Measurements from ENCODE around the gene IGF1.
A peak's percentile ranks its signal among the peaks of the same experiment; 100 is the strongest.

The IGF1 gene

GRCh38 chr12:102426599-102427542 is 53.5 kb downstream of the IGF1 start:
- DNase-seq = peak; percentile 5

GRCh38 chr12:102425109-102426039 is 55.0 kb downstream of the IGF1 start:
- no peak for DNase-seq

DNA sequence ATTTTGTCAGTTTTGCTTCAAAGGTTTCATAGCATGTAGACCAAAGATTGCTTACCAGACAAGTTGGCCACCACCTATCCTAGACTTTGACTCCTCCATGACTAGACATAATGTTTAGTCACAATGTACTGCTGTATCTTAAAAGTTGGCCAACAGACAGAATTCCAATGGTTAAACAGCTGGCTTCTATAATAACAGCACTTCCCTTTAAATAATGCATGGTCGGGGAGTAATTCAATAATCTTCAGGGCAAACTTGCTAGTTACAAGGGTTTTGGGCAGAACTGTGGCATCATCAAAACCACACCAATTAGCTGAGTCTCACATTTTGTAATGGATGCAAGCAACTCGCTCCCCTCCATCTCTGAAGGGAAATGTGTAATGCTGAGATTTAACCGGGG is 56.9 kb downstream of the IGF1 start:
- peak; percentile 46 for DNase-seq

GRCh38 chr12:102421802-102422583 is 58.4 kb downstream of the IGF1 start:
- DNase-seq = no peak

DNA sequence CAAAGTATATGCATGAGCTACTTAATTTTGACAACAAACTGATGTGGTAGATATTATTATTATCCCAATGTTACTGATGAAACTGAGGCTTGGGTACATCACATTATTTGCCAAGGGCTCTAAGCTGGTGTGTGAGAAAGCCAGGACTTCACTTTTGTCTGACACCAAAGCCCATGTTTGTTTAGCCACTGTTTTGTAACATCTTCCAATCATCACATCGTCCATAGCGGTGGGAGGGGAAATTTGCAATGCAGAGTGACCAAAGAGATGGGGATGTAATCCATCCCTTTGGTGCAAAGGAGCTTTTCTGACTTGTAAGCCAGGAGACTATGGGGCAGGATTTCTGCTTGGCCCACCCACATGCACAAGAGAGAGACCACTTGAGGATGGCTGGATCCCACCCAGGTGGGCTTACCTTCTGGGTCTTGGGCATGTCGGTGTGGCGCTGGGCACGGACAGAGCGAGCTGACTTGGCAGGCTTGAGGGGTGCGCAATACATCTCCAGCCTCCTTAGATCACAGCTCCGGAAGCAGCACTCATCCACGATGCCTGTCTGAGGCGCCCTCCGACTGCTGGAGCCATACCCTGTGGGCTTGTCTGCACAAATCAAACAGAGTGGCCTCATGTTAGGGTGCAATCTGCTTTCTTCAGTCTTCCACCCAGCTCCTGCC is 61.1 kb downstream of the IGF1 start:
- no peak for DNase-seq

- no peak for DNase-seq
These were observed 63.3 kb downstream of the IGF1 start for GRCh38 chr12:102417055-102417454.

- no peak for DNase-seq
These were observed 64.8 kb downstream of the IGF1 start for GRCh38 chr12:102415515-102415914.

DNA sequence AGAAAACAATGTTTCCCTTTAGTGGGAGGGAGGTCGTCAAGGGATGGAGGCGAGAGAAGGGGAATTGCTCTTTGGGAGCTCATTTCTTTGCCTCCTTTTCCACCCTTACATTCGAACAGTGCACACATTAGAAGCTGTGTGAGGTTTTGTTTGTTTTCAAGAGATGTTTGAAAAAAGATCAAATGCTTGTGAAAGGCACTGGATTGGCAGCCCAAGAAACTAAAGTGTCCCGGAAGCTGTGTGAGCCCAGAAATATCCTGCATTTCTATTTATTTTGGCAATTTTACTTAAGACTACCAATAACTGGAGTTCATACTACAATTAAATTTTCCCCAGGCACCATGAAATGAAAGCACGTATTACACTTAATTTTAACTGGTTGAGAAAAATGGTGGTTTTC is 67.0 kb downstream of the IGF1 start:
- no peak for DNase-seq

GRCh38 chr12:102410511-102410910 is 69.9 kb downstream of the IGF1 start:
- no peak for DNase-seq

DNA sequence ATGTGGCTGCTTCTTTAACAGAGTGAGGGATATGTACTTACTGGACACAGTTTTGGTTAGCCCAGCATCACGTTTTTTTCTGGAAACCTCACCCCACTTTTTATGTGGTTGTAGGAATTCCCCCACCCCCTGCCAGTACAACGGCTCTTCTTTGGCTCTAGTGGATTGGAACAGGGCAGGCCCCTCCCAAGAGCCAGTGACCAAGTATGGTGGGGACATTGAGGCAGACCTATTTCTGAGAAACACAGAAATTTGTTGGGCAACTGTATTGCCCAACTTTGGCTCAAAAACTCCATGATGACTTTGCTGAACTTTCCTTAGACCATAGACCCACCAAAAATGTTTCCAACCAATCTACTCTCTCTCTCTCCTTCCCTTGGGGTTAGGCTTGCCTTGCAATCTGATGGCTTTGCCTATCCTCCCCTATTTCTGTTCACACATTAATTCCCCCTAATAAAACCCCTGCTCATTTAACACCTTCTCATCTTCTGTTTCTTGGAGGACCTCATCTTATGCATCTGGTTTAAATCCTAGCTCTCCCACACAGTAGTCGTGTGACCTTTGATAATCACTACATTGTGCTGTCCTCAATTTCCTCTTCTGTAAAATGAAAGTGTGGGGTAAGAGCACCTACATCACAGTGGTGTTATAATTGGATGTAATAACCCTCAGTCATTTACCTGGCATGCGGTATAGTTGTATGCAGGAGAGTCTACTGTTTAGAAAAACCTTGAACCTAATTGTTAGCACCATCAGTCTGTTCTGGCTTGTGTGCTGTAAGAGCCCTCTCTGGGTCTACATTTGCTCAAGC is 71.7 kb downstream of the IGF1 start:
- DNase-seq = no peak

- DNase-seq = peak; percentile 21
These were observed 72.4 kb downstream of the IGF1 start for GRCh38 chr12:102407776-102408486.

GRCh38 chr12:102406033-102406584 is 74.3 kb downstream of the IGF1 start:
- DNase-seq = peak; percentile 7

DNA sequence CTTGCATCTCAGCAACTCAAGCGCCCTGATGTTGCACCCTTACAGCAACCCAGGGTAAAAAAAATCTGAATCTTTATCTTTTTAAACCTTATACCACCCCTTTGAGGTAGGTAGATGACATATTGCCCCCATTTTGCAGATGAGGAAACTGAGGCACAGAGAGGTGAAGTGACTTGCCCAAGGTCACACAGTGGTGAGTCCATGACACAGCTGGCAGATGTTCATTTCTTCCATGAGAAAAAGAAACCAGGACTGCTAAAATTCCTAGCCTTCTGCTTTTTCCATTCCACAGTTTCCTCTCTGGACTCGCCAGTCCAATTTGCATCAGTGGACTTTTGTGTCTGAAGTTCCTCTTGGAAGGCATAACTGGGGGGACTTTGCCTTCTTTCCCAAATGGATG is 79.3 kb downstream of the IGF1 start:
- no peak for DNase-seq

GRCh38 chr12:102399653-102400052 is 80.7 kb downstream of the IGF1 start:
- no peak for DNase-seq

- no peak for DNase-seq
These were observed 84.1 kb downstream of the IGF1 start for GRCh38 chr12:102396276-102396675.

DNA sequence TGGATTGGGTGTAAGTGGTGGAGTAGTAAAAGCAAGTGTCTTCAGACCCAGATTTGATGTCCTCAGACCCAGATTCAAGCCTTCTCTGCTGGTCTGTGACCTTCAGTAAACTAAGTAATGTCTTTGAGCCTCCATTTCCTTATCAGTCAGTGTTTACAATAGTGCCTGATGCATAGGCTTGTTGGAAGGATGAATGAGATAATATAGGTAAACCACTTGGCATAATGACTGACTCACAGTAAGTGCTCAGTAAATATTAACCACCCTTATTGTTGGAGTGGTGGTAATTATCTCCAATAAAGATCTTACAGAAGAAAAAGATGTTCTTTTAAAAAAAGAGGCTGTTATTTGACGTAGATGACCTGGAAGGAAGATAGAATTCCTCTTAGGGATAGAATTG is 86.2 kb downstream of the IGF1 start:
- no peak for DNase-seq

DNA sequence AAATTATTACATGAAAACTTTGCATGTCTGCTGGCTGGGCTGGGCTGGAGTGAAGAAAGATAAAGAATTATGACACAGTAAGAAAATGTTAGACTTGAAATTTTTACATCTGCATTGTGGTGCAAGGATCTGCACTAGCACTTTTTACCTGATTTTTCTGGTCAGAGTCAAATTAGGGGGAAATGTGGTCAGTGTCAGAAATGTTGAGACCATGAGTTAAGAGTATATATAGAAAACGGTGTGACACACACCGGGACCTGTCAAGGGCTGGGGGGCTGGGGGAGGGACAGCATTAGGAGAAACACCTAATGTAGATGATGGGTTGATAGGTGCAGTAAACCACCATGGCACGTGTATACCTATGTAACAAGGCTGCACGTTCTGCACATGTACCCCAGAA is 90.3 kb downstream of the IGF1 start:
- no peak for DNase-seq

- DNase-seq = no peak
These were observed 91.9 kb downstream of the IGF1 start for GRCh38 chr12:102388469-102388868.

DNA sequence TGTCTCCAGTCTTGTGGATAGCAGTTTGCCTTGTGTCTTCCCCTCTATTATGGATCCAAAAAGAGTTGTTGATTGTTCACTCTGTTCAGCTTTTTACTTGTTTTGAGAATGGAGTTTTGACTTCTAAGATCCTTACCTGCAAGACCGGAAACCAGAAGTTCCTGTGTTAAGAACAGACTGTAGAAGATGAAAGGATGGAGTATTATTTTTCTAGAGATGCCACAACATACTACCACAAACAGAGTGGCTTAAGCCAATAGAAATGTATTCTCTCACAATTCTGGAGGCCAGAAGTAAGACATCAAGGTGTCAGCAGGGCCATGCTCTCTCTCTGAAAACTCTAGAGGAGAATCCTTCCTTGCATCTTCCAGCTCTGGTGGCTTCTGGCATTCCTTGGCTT is 95.0 kb downstream of the IGF1 start:
- no peak for DNase-seq

Measured in fibroblast of upper back skin (primary cell).